HEK293 (cell line): ENCODE results near the gene PPARGC1A.

Experiments
- CTCF ChIA-PET: fragments of 350-600 bp; formaldehyde crosslinking; extraction: SDS; loops from one replicate; lab custom pipeline; 2021; ENCODE audit warnings: antibody characterized with exemption; lab: Yijun Ruan, JAX
- POLR2A ChIA-PET: fragments of 300-600 bp; formaldehyde crosslinking; extraction: SDS; loops from one replicate; lab custom pipeline; 2020; ENCODE audit warnings: antibody characterized with exemption, inconsistent platforms; lab: Yijun Ruan, JAX
- H3K27ac ChIP-seq: fragments of 200-500 bp; sonication (Bioruptor generic); 2 replicates; pipeline ENCODE4 v1.5.1; 2014; ENCODE audit warnings: low read depth, low read length, control low read depth, inconsistent platforms; ENCODE audit errors: extremely low read depth
- H3K36me3 ChIP-seq, 2 experiments: fragments of 200-500 bp in 1 of 2; sonication (Bioruptor generic) in 1 of 2; 1 replicate in 1 of 2; 2 replicates in 1 of 2; pipeline ENCODE4 v1.5.1; 2014 to 2017; ENCODE audit warnings: inconsistent platforms in 2 of 2, low read length in 2 of 2; ENCODE audit not compliant: control insufficient read depth in 2 of 2, insufficient read depth in 1 of 2
- H3K4me1 ChIP-seq: fragments of 200-500 bp; sonication (Bioruptor generic); 2 replicates; pipeline ENCODE4 v1.5.1; 2014; ENCODE audit warnings: mild to moderate bottlenecking, low read length, inconsistent platforms; ENCODE audit not compliant: control insufficient read depth, insufficient read depth
- H3K4me3 ChIP-seq: 2 replicates; pipeline ENCODE4 v1.5.1; 2011; ENCODE audit warnings: low read depth, mild to moderate bottlenecking, control low read depth, low read length, moderate library complexity
- H3K9me3 ChIP-seq: fragments of 200-500 bp; sonication (Bioruptor generic); 2 replicates; pipeline ENCODE4 v1.5.1; 2014; ENCODE audit warnings: low read depth, low read length, inconsistent platforms; ENCODE audit not compliant: control insufficient read depth, insufficient read depth
- ZBTB7A ChIP-seq: fragments of 450-650 bp; formaldehyde crosslinking; IDR thresholded peaks from 2 replicates; pipeline ENCODE4 v1.5.1; 2016; ENCODE audit warnings: low read depth, missing biosample characterization, missing genetic modification characterization
- ZNF132 ChIP-seq: fragments of 450-650 bp; formaldehyde crosslinking; IDR thresholded peaks from 2 replicates; pipeline ENCODE4 v1.5.1; 2017; ENCODE audit warnings: missing biosample characterization, missing genetic modification characterization, borderline replicate concordance
- ZNF174 ChIP-seq: fragments of 450-650 bp; formaldehyde crosslinking; IDR thresholded peaks from 2 replicates; pipeline ENCODE4 v1.5.0; 2017; ENCODE audit warnings: missing biosample characterization, mild to moderate bottlenecking, missing genetic modification characterization
- ZNF19 ChIP-seq: fragments of 450-650 bp; formaldehyde crosslinking; IDR thresholded peaks from 2 replicates; pipeline ENCODE4; 2016; ENCODE audit warnings: missing biosample characterization, missing genetic modification characterization, low read depth
- ZNF23 ChIP-seq: fragments of 450-650 bp; formaldehyde crosslinking; IDR thresholded peaks from 2 replicates; pipeline ENCODE4 v1.5.1; 2016; ENCODE audit warnings: missing biosample characterization, missing genetic modification characterization, borderline replicate concordance
- ZNF292 ChIP-seq: fragments of 450-650 bp; formaldehyde crosslinking; IDR thresholded peaks from 2 replicates; pipeline ENCODE4 v1.5.1; 2016; ENCODE audit warnings: low read depth, missing biosample characterization, missing genetic modification characterization, borderline replicate concordance
- ZNF324 ChIP-seq: fragments of 450-650 bp; formaldehyde crosslinking; IDR thresholded peaks from 2 replicates; pipeline ENCODE4 v1.5.1; 2016; ENCODE audit warnings: missing biosample characterization, missing genetic modification characterization
- ZNF529 ChIP-seq: fragments of 450-650 bp; formaldehyde crosslinking; IDR thresholded peaks from 2 replicates; pipeline ENCODE4 v1.5.1; 2017; ENCODE audit warnings: missing genetic modification characterization, missing biosample characterization; ENCODE audit not compliant: insufficient replicate concordance
- ZNF610 ChIP-seq: fragments of 450-650 bp; formaldehyde crosslinking; IDR thresholded peaks from 2 replicates; pipeline ENCODE4 v1.5.1; 2016; ENCODE audit warnings: missing biosample characterization, missing genetic modification characterization, borderline replicate concordance
- ZNF677 ChIP-seq: fragments of 450-650 bp; IDR thresholded peaks from 2 replicates; pipeline ENCODE4 v1.5.0; 2018; ENCODE audit warnings: missing biosample characterization, mild to moderate bottlenecking, missing genetic modification characterization, moderate library complexity
- ZNF747 ChIP-seq: fragments of 450-650 bp; formaldehyde crosslinking; IDR thresholded peaks from 2 replicates; pipeline ENCODE4 v1.5.1; 2016; ENCODE audit warnings: missing biosample characterization, missing genetic modification characterization
- ZNF777 ChIP-seq: fragments of 450-650 bp; formaldehyde crosslinking; IDR thresholded peaks from 2 replicates; pipeline ENCODE4 v1.5.1; 2017; ENCODE audit warnings: missing biosample characterization, missing genetic modification characterization, borderline replicate concordance
- TF ChIP-seq, protein P1 (sequence below): fragments of 450-650 bp; formaldehyde crosslinking; IDR thresholded peaks from 2 replicates; pipeline ENCODE4 v1.5.1; 2016; ENCODE audit warnings: missing biosample characterization, missing genetic modification characterization, low read depth
- TF ChIP-seq, protein P2 (sequence below): fragments of 450-650 bp; formaldehyde crosslinking; IDR thresholded peaks from 2 replicates; pipeline ENCODE4 v1.5.1; 2017; ENCODE audit warnings: missing biosample characterization, missing genetic modification characterization
- TF ChIP-seq, protein P3 (sequence below): fragments of 450-650 bp; IDR thresholded peaks from 2 replicates; pipeline ENCODE4 v1.5.1; 2018; ENCODE audit warnings: missing biosample characterization, missing genetic modification characterization
- TF ChIP-seq, protein P4 (sequence below): fragments of 450-650 bp; formaldehyde crosslinking; IDR thresholded peaks from 2 replicates; pipeline ENCODE4 v1.5.0; 2017; ENCODE audit warnings: missing biosample characterization, missing genetic modification characterization, borderline replicate concordance
- TF ChIP-seq, protein P5 (sequence below): fragments of 450-650 bp; formaldehyde crosslinking; IDR thresholded peaks from 2 replicates; pipeline ENCODE4; 2016; ENCODE audit warnings: missing biosample characterization, missing genetic modification characterization
- TF ChIP-seq, protein P6 (sequence below): fragments of 450-650 bp; formaldehyde crosslinking; IDR thresholded peaks from 2 replicates; pipeline ENCODE4 v1.5.1; 2017; ENCODE audit warnings: missing biosample characterization, missing genetic modification characterization

Gene PPARGC1A

DNA sequence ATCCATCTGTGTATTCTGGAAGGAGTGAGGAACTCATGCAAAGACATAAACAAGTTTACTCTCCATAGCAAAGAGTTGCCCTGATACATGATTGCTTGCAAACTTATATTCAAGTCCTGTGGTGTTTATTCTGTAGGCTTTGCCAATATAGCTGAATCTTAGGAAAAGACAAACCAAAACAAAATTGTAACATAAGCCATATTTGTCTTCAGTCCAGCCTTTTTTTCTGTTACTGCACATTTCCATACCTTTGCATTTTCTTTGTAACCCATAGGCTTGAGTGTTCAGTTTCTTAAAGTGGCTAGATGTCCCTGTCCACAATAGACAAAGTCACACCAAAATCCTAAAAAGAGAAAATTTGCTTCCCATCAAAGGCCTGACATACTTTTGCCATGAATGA is 120.4 kb downstream of the PPARGC1A start:
- CTCF ChIA-PET, result interaction anchor here (0.6 kb wide), 1 partner anchor 256 kb away, joined by 3 read pairs; no protein-coding TSS in a partner anchor
- TF ChIP-seq ZNF677 (tag by site-specific recombination), result no peak
- no peak for TF ChIP-seq ZNF292 (tag by site-specific recombination)
- TF ChIP-seq, protein P1, sequence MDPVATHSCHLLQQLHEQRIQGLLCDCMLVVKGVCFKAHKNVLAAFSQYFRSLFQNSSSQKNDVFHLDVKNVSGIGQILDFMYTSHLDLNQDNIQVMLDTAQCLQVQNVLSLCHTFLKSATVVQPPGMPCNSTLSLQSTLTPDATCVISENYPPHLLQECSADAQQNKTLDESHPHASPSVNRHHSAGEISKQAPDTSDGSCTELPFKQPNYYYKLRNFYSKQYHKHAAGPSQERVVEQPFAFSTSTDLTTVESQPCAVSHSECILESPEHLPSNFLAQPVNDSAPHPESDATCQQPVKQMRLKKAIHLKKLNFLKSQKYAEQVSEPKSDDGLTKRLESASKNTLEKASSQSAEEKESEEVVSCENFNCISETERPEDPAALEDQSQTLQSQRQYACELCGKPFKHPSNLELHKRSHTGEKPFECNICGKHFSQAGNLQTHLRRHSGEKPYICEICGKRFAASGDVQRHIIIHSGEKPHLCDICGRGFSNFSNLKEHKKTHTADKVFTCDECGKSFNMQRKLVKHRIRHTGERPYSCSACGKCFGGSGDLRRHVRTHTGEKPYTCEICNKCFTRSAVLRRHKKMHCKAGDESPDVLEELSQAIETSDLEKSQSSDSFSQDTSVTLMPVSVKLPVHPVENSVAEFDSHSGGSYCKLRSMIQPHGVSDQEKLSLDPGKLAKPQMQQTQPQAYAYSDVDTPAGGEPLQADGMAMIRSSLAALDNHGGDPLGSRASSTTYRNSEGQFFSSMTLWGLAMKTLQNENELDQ (tag by site-specific recombination), result no peak
- no peak for TF ChIP-seq ZNF132
- no peak for TF ChIP-seq ZNF777 (tag by site-specific recombination)
- TF ChIP-seq, protein P2, sequence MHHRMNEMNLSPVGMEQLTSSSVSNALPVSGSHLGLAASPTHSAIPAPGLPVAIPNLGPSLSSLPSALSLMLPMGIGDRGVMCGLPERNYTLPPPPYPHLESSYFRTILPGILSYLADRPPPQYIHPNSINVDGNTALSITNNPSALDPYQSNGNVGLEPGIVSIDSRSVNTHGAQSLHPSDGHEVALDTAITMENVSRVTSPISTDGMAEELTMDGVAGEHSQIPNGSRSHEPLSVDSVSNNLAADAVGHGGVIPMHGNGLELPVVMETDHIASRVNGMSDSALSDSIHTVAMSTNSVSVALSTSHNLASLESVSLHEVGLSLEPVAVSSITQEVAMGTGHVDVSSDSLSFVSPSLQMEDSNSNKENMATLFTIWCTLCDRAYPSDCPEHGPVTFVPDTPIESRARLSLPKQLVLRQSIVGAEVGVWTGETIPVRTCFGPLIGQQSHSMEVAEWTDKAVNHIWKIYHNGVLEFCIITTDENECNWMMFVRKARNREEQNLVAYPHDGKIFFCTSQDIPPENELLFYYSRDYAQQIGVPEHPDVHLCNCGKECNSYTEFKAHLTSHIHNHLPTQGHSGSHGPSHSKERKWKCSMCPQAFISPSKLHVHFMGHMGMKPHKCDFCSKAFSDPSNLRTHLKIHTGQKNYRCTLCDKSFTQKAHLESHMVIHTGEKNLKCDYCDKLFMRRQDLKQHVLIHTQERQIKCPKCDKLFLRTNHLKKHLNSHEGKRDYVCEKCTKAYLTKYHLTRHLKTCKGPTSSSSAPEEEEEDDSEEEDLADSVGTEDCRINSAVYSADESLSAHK (tag by site-specific recombination), result no peak
- TF ChIP-seq ZNF324 (tag by site-specific recombination), result no peak
- no peak for TF ChIP-seq ZNF174 (tag by site-specific recombination)
- no peak for TF ChIP-seq ZBTB7A (tag by site-specific recombination)
- TF ChIP-seq, protein P3, sequence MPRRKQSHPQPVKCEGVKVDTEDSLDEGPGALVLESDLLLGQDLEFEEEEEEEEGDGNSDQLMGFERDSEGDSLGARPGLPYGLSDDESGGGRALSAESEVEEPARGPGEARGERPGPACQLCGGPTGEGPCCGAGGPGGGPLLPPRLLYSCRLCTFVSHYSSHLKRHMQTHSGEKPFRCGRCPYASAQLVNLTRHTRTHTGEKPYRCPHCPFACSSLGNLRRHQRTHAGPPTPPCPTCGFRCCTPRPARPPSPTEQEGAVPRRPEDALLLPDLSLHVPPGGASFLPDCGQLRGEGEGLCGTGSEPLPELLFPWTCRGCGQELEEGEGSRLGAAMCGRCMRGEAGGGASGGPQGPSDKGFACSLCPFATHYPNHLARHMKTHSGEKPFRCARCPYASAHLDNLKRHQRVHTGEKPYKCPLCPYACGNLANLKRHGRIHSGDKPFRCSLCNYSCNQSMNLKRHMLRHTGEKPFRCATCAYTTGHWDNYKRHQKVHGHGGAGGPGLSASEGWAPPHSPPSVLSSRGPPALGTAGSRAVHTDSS, result no peak
- no peak for TF ChIP-seq ZNF747 (tag by site-specific recombination)
- TF ChIP-seq ZNF23 (tag by site-specific recombination), result no peak
- TF ChIP-seq, protein P4, sequence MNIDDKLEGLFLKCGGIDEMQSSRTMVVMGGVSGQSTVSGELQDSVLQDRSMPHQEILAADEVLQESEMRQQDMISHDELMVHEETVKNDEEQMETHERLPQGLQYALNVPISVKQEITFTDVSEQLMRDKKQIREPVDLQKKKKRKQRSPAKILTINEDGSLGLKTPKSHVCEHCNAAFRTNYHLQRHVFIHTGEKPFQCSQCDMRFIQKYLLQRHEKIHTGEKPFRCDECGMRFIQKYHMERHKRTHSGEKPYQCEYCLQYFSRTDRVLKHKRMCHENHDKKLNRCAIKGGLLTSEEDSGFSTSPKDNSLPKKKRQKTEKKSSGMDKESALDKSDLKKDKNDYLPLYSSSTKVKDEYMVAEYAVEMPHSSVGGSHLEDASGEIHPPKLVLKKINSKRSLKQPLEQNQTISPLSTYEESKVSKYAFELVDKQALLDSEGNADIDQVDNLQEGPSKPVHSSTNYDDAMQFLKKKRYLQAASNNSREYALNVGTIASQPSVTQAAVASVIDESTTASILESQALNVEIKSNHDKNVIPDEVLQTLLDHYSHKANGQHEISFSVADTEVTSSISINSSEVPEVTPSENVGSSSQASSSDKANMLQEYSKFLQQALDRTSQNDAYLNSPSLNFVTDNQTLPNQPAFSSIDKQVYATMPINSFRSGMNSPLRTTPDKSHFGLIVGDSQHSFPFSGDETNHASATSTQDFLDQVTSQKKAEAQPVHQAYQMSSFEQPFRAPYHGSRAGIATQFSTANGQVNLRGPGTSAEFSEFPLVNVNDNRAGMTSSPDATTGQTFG (tag by site-specific recombination), result no peak
- TF ChIP-seq ZNF610 (tag by site-specific recombination), result no peak
- no peak for TF ChIP-seq ZNF529 (tag by site-specific recombination)
- TF ChIP-seq, protein P5, sequence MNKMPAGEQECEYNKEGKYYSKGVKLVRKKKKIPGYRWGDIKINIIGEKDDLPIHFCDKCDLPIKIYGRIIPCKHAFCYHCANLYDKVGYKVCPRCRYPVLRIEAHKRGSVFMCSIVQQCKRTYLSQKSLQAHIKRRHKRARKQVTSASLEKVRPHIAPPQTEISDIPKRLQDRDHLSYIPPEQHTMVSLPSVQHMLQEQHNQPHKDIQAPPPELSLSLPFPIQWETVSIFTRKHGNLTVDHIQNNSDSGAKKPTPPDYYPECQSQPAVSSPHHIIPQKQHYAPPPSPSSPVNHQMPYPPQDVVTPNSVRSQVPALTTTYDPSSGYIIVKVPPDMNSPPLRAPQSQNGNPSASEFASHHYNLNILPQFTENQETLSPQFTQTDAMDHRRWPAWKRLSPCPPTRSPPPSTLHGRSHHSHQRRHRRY (tag by site-specific recombination), result no peak
- TF ChIP-seq ZNF19 (tag by site-specific recombination), result no peak
- TF ChIP-seq, protein P6, sequence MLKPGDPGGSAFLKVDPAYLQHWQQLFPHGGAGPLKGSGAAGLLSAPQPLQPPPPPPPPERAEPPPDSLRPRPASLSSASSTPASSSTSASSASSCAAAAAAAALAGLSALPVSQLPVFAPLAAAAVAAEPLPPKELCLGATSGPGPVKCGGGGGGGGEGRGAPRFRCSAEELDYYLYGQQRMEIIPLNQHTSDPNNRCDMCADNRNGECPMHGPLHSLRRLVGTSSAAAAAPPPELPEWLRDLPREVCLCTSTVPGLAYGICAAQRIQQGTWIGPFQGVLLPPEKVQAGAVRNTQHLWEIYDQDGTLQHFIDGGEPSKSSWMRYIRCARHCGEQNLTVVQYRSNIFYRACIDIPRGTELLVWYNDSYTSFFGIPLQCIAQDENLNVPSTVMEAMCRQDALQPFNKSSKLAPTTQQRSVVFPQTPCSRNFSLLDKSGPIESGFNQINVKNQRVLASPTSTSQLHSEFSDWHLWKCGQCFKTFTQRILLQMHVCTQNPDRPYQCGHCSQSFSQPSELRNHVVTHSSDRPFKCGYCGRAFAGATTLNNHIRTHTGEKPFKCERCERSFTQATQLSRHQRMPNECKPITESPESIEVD, result no peak
- TF ChIP-seq, all 188 proteins: peak for 0
- H3K4me3 ChIP-seq, result no peak overlapping the region
- POLR2A ChIA-PET, result no interaction called here
- H3K36me3 ChIP-seq, result no peaks in the 10 kb centered on the region
- no peaks in the 10 kb centered on the region; the same call in 1 of the 2 replicates for H3K4me1 ChIP-seq
- no peak overlapping the region for H3K27ac ChIP-seq
- H3K9me3 ChIP-seq, result no peaks in the 10 kb centered on the region
